C4-2B (cell line): ENCODE data around the gene FLAD1.

Experiments
- ZFX ChIP-seq: fragments of 450-650 bp; IDR thresholded peaks from 2 replicates; pipeline ENCODE4 v1.6.1; 2017
- TF ChIP-seq, protein P1 (sequence below): fragments of 450-650 bp; conservative IDR thresholded peaks from 2 replicates; pipeline ENCODE4 v1.5.1; 2017; ENCODE audit warnings: mild to moderate bottlenecking

- TF ChIP-seq, protein P1, sequence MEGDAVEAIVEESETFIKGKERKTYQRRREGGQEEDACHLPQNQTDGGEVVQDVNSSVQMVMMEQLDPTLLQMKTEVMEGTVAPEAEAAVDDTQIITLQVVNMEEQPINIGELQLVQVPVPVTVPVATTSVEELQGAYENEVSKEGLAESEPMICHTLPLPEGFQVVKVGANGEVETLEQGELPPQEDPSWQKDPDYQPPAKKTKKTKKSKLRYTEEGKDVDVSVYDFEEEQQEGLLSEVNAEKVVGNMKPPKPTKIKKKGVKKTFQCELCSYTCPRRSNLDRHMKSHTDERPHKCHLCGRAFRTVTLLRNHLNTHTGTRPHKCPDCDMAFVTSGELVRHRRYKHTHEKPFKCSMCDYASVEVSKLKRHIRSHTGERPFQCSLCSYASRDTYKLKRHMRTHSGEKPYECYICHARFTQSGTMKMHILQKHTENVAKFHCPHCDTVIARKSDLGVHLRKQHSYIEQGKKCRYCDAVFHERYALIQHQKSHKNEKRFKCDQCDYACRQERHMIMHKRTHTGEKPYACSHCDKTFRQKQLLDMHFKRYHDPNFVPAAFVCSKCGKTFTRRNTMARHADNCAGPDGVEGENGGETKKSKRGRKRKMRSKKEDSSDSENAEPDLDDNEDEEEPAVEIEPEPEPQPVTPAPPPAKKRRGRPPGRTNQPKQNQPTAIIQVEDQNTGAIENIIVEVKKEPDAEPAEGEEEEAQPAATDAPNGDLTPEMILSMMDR: no peak
- TF ChIP-seq ZFX: no peak
Measured at GRCh38 chr1:154945962-154946850, 36.9 kb upstream of the FLAD1 start.
